Suprapubic skin (tissue), 3 donors: ENCODE results near the gene DAPL1.

ENCODE experiments used
- EP300 ChIP-seq: sonication (generic); formaldehyde crosslinking; IDR thresholded peaks from one replicate; pipeline ENCODE4 v1.6.1; 2017; ENCODE audit warnings: antibody characterized with exemption
- POLR2A ChIP-seq, 2 donors: fragments of 450-650 bp; IDR thresholded peaks; one replicate each; pipeline ENCODE4 v1.6.1; 2017; ENCODE audit warnings: antibody characterized with exemption in 2 of 2, mild to moderate bottlenecking in 2 of 2, moderate library complexity in 2 of 2
- TF ChIP-seq, protein P1 (sequence below), 2 donors: fragments of 200-600 bp in 1 of 2; fragments of 450-650 bp in 1 of 2; sonication (generic) in 1 of 2; IDR thresholded peaks; one replicate each; pipeline ENCODE4 v1.5.1; 2016 to 2019; ENCODE audit warnings: antibody characterized with exemption in 2 of 2, mild to moderate bottlenecking in 1 of 2, moderate library complexity in 1 of 2

DNA sequence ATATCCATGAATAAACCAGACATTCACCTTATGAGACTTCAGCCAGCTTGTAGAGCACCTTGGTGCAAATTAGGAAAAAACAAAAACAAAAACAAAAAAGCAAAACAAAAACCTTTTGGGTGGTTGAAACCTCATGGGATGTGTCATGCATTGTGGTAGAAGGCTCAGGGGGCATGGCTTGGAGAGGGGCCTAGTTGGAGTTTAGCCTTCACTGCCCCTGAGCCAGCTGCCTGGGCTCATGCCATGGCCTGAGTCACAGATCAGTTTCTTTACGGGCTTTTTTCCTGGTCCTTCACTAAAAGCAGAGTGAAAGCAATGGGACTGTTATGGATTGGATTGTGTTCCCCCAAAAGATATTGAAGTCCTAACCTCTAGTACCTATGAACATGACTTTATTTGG, 22.0 kb upstream of the DAPL1 start:
- TF ChIP-seq, protein P1, sequence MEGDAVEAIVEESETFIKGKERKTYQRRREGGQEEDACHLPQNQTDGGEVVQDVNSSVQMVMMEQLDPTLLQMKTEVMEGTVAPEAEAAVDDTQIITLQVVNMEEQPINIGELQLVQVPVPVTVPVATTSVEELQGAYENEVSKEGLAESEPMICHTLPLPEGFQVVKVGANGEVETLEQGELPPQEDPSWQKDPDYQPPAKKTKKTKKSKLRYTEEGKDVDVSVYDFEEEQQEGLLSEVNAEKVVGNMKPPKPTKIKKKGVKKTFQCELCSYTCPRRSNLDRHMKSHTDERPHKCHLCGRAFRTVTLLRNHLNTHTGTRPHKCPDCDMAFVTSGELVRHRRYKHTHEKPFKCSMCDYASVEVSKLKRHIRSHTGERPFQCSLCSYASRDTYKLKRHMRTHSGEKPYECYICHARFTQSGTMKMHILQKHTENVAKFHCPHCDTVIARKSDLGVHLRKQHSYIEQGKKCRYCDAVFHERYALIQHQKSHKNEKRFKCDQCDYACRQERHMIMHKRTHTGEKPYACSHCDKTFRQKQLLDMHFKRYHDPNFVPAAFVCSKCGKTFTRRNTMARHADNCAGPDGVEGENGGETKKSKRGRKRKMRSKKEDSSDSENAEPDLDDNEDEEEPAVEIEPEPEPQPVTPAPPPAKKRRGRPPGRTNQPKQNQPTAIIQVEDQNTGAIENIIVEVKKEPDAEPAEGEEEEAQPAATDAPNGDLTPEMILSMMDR (IDR thresholded peaks at IDR 0.05): no peak
- no peak for TF ChIP-seq POLR2A (IDR thresholded peaks at IDR 0.05)
- no peak for TF ChIP-seq EP300
